Lung (tissue), 12 donors: ENCODE data around the gene ALG12. TPM values are rescaled to one million over a fixed set of nuclear protein-coding genes. Genes with fewer than 3 reads are reported as not detected.

Experiments
- ATAC-seq: fragments of 200-7000 bp; cut with Tn5 transposase; one replicate; pipeline ENCODE4 v1.9.1; 2020; ENCODE audit warnings: moderate number of reproducible peaks; ENCODE audit not compliant: insufficient read depth, low FRiP score
- DNase-seq, 3 donors: peaks; one replicate each; pipeline ENCODE4 v3.0.0-alpha.2; 2013 to 2017
- H3K27ac ChIP-seq, 2 donors: one replicate each; pipeline ENCODE4 v1.5.1; 2013; ENCODE audit warnings: mild to moderate bottlenecking in 2 of 2, moderate library complexity in 2 of 2, control low read depth in 1 of 2, inconsistent platforms in 1 of 2, low read depth in 1 of 2, low read length in 1 of 2
- H3K27me3 ChIP-seq, 3 donors: one replicate each; pipeline ENCODE4 v1.5.1; 2013; ENCODE audit warnings: low read length in 2 of 3; ENCODE audit not compliant: control insufficient read depth in 3 of 3, insufficient read depth in 3 of 3
- H3K36me3 ChIP-seq, 4 donors: one replicate each; pipeline ENCODE4 v1.5.1; 2013; ENCODE audit warnings: low read length in 4 of 4, mild to moderate bottlenecking in 1 of 4, moderate library complexity in 1 of 4; ENCODE audit not compliant: control insufficient read depth in 4 of 4, insufficient read depth in 4 of 4
- H3K4me1 ChIP-seq, 5 donors: one replicate each; pipeline ENCODE4 v1.5.1; 2013; ENCODE audit warnings: low read length in 5 of 5, mild to moderate bottlenecking in 2 of 5, moderate library complexity in 1 of 5; ENCODE audit not compliant: control insufficient read depth in 5 of 5, insufficient read depth in 5 of 5
- H3K4me3 ChIP-seq: one replicate; pipeline ENCODE4 v1.5.1; 2013; ENCODE audit warnings: mild to moderate bottlenecking, control low read depth, moderate library complexity
- H3K9ac ChIP-seq, 2 donors: one replicate each; pipeline ENCODE4 v1.5.1; 2013; ENCODE audit warnings: low read length in 2 of 2, control low read depth in 1 of 2; ENCODE audit not compliant: insufficient read depth in 1 of 2
- H3K9me3 ChIP-seq, 4 donors: one replicate each; pipeline ENCODE4 v1.5.1; 2013; ENCODE audit warnings: low read length in 3 of 4, mild to moderate bottlenecking in 1 of 4, moderate library complexity in 1 of 4; ENCODE audit not compliant: control insufficient read depth in 4 of 4, insufficient read depth in 3 of 4
- CTCF ChIP-seq: IDR thresholded peaks from 2 replicates; pipeline ENCODE4 v1.5.1; 2012; ENCODE audit warnings: mild to moderate bottlenecking; ENCODE audit errors: control extremely low read depth, extremely low read depth
- WGBS, 2 donors: extraction: QIAGEN DNeasy Blood & Tissue Kit; methylation state at CpG; one replicate each; pipeline ENCODE4 v1.1.7; 2013; 5-methylcytosine and 5-hydroxymethylcytosine counted together
- polyA plus RNA-seq, 2 donors: library from polyadenylated mRNA; stranded (reverse); fragments of 200-250 nt; gene quantifications; one replicate each; pipeline ENCODE4 v1.2.1, GENCODE V29; 2013
- total RNA-seq, 2 donors: library from RNA; depleted of rRNA in 1 of 2; stranded (reverse); fragments of >200 nt in 1 of 2; gene quantifications; one replicate each; pipeline ENCODE4 v1.2.1, GENCODE V29; 2014 to 2021
- donor health status: control.
- donor health status: control.
- donor health status: Bipolar disorder and iron deficiency.
- donor health status: healthy.
- donor health status: DM: yes; HTN: yes; CAD: no.

ALG12 gene
- total and polyA plus RNA-seq, 4 donors, result 13.6 to 33.9 (median 16.6) TPM

GRCh38 chr22:49929994-49930575 is 11.8 kb upstream of the ALG12 start:
- 71 to 78% methylated on average over 21 of the region's 21 CpGs for WGBS, 2 donors
- no peak for ATAC-seq
- Histone ChIP-seq H3K27me3 (no peaks in the 10 kb centered on the region), H3K4me1 (peaks cover 0 to 10% (median 0%) of the 10 kb centered on the region in 5 donors), H3K9me3 (no peaks in the 10 kb centered on the region), H3K27ac (no peak overlapping the region), H3K36me3 (peaks cover 0 to 8% (median 0%) of the 10 kb centered on the region in 4 donors), H3K9ac (no peak overlapping the region), H3K4me3 (no peak overlapping the region)
- TF ChIP-seq CTCF, result no peak
- no peak for DNase-seq

GRCh38 chr22:49929211-49929979 is 11.2 kb upstream of the ALG12 start:
- Histone ChIP-seq H3K27me3 (no peaks in the 10 kb centered on the region), H3K4me3 (no peak overlapping the region), H3K9ac (no peak overlapping the region), H3K36me3 (peaks cover 0 to 12% (median 0%) of the 10 kb centered on the region in 4 donors), H3K4me1 (peaks cover 0 to 10% (median 0%) of the 10 kb centered on the region in 5 donors), H3K27ac (no peak overlapping the region), H3K9me3 (no peaks in the 10 kb centered on the region)
- 3 to 5% methylated on average over 55 to 74 of the region's 75 CpGs for whole genome bisulfite sequencing, 2 donors
- DNase-seq (peak in 2 of 3 donors; percentile 43 to 62), ATAC-seq (peak; percentile 64)
- TF ChIP-seq CTCF, result peak; percentile 90

GRCh38 chr22:49928555-49929210 is 10.4 kb upstream of the ALG12 start:
- Histone ChIP-seq H3K9ac (no peak overlapping the region), H3K9me3 (no peaks in the 10 kb centered on the region), H3K27ac (no peak overlapping the region), H3K27me3 (no peaks in the 10 kb centered on the region), H3K4me3 (no peak overlapping the region), H3K4me1 (peaks cover 0 to 5% (median 0%) of the 10 kb centered on the region in 5 donors), H3K36me3 (peaks cover 0 to 16% (median 0%) of the 10 kb centered on the region in 4 donors)
- no peak for TF ChIP-seq CTCF
- ATAC-seq, result no peak
- no peak for DNase-seq
- 45 to 59% methylated on average over 31 to 38 of the region's 38 CpGs for WGBS, 2 donors
